Keratinocyte (primary cell): ENCODE data around the gene PHF10. TPM values are rescaled to one million over a fixed set of nuclear protein-coding genes. Genes with fewer than 3 reads are reported as not detected.

Experiments
- DNase-seq: peaks from one replicate; pipeline ENCODE4 v3.0.0-alpha.2; 2011; ENCODE audit warnings: low read depth, missing footprints, low spot score
- FAIRE-seq: peaks from 2 replicates; lab custom pipeline; 2011; peaks lifted over from hg19 to GRCh38; lab: Jason Lieb, UNC
- H2AFZ ChIP-seq: 2 replicates; pipeline ENCODE4 v1.6.0; 2012; ENCODE audit warnings: low read length, control low read depth, inconsistent platforms; ENCODE audit not compliant: control insufficient read depth
- H3K27ac ChIP-seq: 2 replicates; pipeline ENCODE4 v1.5.1; 2011; ENCODE audit warnings: low read length; ENCODE audit not compliant: control insufficient read depth, insufficient read depth
- H3K27me3 ChIP-seq: 3 replicates; pipeline ENCODE4 v1.6.0; 2011; ENCODE audit warnings: low read length; ENCODE audit not compliant: control insufficient read depth, insufficient read depth; ENCODE audit errors: extremely low read depth
- H3K36me3 ChIP-seq, 2 experiments: 2 replicates in 1 of 2; 3 replicates in 1 of 2; pipeline ENCODE4 v1.5.1; 2011; ENCODE audit warnings: low read length in 2 of 2, mild to moderate bottlenecking in 1 of 2; ENCODE audit not compliant: control insufficient read depth in 2 of 2, insufficient read depth in 2 of 2; ENCODE audit errors: extremely low read depth in 1 of 2
- H3K4me1 ChIP-seq: 3 replicates; pipeline ENCODE4 v1.5.1; 2011; ENCODE audit warnings: low read length; ENCODE audit not compliant: control insufficient read depth, insufficient read depth; ENCODE audit errors: extremely low read depth
- H3K4me2 ChIP-seq: 3 replicates; pipeline ENCODE4 v1.6.0; 2011; ENCODE audit warnings: low read depth, low read length; ENCODE audit not compliant: control insufficient read depth, insufficient read depth; ENCODE audit errors: extremely low read depth
- H3K4me3 ChIP-seq, 3 experiments: fragments of 200-600 bp in 1 of 3; sonication (generic) in 1 of 3; 2 replicates in 2 of 3; 3 replicates in 1 of 3; pipeline ENCODE4 v1.5.1; 2011 to 2016; ENCODE audit warnings: low read length in 3 of 3, mild to moderate bottlenecking in 3 of 3, control low read depth in 2 of 3, inconsistent platforms in 1 of 3, low read depth in 1 of 3, mixed read lengths in 1 of 3, mixed run types in 1 of 3, moderate library complexity in 1 of 3; ENCODE audit not compliant: control insufficient read depth in 2 of 3, insufficient read depth in 2 of 3; ENCODE audit errors: extremely low read depth in 1 of 3
- H3K79me2 ChIP-seq: 2 replicates; pipeline ENCODE4 v1.6.0; 2012; ENCODE audit warnings: low read length; ENCODE audit not compliant: control insufficient read depth, insufficient read depth
- H3K9ac ChIP-seq: 3 replicates; pipeline ENCODE4 v1.6.0; 2011; ENCODE audit warnings: low read length; ENCODE audit not compliant: control insufficient read depth, insufficient read depth; ENCODE audit errors: extremely low read depth
- H3K9me1 ChIP-seq: 3 replicates; pipeline ENCODE4 v1.6.0; 2011; ENCODE audit warnings: low read length; ENCODE audit not compliant: control insufficient read depth, insufficient read depth; ENCODE audit errors: extremely low read depth
- H3K9me3 ChIP-seq: 2 replicates; pipeline ENCODE4 v1.5.1; 2012; ENCODE audit warnings: low read depth, low read length; ENCODE audit not compliant: control insufficient read depth
- H4K20me1 ChIP-seq: 3 replicates; pipeline ENCODE4 v1.6.0; 2011; ENCODE audit warnings: low read length; ENCODE audit not compliant: control insufficient read depth, insufficient read depth; ENCODE audit errors: extremely low read depth
- EZH2 ChIP-seq: IDR thresholded peaks from one replicate; pipeline ENCODE4 v1.6.1; 2012; ENCODE audit warnings: inconsistent platforms, mild to moderate bottlenecking, low read length, moderate library complexity
- dilution Hi-C: fragments of 300-500 bp; cut with MboI; formaldehyde crosslinking; loops from one replicate; pipeline ENCODE4 v1.7.0; 2020; ENCODE audit warnings: low sequenced_read_pairs; ENCODE audit not compliant: extremely low pct_ligation_motif_present
- polyA plus RNA-seq, 5 experiments: library from polyadenylated mRNA; depleted of rRNA in 3 of 5; stranded (reverse) in 3 of 5; stranded (forward) in 1 of 5; unstranded in 1 of 5; fragments of >200 nt; gene quantifications; 1 replicate in 1 of 5; 2 replicates in 3 of 5; 3 replicates in 1 of 5; pipeline versions ENCODE4 v1.2.1 to v1.2.3, GENCODE V29; 2011 to 2012; ENCODE audit warnings: missing spikeins in 2 of 5, low read depth in 1 of 5, low replicate concordance in 1 of 5
- TF ChIP-seq, protein P1 (sequence below), 3 experiments: IDR thresholded peaks in 1 of 3; conservative IDR thresholded peaks in 1 of 3; optimal IDR thresholded peaks in 1 of 3; 2 replicates in 2 of 3; 3 replicates in 1 of 3; pipeline versions ENCODE3 to v1.5.1; 2011; ENCODE audit warnings: low read length in 3 of 3, mild to moderate bottlenecking in 3 of 3, moderate library complexity in 2 of 3, control low read depth in 1 of 3, inconsistent platforms in 1 of 3; ENCODE audit not compliant: insufficient read depth in 2 of 3; ENCODE audit errors: extremely low read depth in 1 of 3

Gene PHF10
- polyA plus RNA-seq, 1 donor (not counting 4 experiments of a cell fraction or from before 2014, with no cell fraction given): 14.5 TPM

DNA sequence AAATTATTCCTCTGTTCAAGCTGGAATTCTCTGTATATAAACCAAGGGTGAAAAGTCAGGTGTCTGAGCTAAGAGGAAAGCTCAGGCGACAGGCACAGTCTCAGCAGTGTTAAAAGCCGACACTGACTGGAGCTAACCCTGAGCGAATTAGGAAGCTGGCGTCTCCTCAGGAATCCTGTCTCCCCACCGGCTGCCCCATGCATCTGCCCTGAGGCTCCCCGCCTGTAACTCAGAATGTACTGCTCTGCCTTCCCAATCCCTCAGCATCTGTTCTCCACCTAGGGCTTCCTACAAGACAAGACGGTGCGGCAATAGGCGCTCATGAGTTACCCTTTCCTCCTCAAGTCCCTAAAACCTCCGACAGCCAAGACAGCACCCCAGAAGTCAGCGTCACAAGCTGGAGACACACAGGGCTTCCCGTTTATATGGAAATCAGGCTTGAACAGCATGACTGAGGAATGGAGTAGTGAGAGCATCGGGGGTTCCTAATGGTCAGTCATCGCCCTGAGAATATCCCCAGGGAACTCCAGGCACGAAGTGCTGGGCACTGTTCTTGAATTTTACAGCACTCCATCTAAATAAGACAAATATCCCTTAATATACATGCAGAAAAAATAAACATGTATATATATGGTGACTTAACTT is 56.0 kb downstream of the PHF10 start:
- H3K9ac ChIP-seq: no peak overlapping the region
- no peak for DNase-seq
- no peak for FAIRE-seq
- H3K4me3 ChIP-seq: no peak overlapping the region
- peaks cover 13 to 16% of the 10 kb centered on the region in 2 experiments for H3K36me3 ChIP-seq
- H3K9me3 ChIP-seq: no peaks in the 10 kb centered on the region
- no peak overlapping the region for H2AFZ ChIP-seq
- no peak overlapping the region for H3K27ac ChIP-seq
- no peaks in the 10 kb centered on the region for H3K27me3 ChIP-seq
- H3K9me1 ChIP-seq: no peaks in the 10 kb centered on the region
- TF ChIP-seq, protein P1, sequence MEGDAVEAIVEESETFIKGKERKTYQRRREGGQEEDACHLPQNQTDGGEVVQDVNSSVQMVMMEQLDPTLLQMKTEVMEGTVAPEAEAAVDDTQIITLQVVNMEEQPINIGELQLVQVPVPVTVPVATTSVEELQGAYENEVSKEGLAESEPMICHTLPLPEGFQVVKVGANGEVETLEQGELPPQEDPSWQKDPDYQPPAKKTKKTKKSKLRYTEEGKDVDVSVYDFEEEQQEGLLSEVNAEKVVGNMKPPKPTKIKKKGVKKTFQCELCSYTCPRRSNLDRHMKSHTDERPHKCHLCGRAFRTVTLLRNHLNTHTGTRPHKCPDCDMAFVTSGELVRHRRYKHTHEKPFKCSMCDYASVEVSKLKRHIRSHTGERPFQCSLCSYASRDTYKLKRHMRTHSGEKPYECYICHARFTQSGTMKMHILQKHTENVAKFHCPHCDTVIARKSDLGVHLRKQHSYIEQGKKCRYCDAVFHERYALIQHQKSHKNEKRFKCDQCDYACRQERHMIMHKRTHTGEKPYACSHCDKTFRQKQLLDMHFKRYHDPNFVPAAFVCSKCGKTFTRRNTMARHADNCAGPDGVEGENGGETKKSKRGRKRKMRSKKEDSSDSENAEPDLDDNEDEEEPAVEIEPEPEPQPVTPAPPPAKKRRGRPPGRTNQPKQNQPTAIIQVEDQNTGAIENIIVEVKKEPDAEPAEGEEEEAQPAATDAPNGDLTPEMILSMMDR (optimal IDR thresholded peaks at IDR 0.05 in 1 of 3, IDR thresholded peaks at IDR 0.05 in 1 of 3, conservative IDR thresholded peaks at IDR 0.05 in 1 of 3; ENCODE audit: extremely low read depth in 1 of 3, insufficient read depth in 2 of 3, low read length in 3 of 3): no peak
- TF ChIP-seq EZH2: no peak
- dilution Hi-C loops: no loop called here
- no peaks in the 10 kb centered on the region for H3K79me2 ChIP-seq
- no peak overlapping the region for H3K4me2 ChIP-seq
- H3K4me1 ChIP-seq: no peaks in the 10 kb centered on the region
- no peaks in the 10 kb centered on the region for H4K20me1 ChIP-seq

DNA sequence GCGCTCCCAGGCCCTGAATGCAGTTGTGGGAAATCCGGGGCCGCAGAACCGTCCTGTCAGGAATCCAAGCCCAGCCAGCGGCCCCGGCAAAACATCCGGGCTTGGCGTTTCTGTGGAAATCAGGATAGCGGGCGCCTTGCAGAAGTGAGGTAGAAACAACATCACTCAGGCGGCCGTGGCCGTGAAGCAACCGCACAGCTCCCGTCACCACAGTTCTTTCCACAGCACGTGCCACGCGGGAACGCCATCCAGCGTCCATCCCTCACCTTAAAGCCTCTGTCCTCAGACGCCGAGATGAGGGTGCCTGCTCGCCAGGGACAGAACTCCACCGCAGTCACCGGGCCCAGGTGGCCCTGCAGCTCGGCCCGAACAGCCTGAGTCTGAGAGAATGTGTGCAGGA is 56.6 kb downstream of the PHF10 start:
- Histone ChIP-seq H2AFZ (no peak overlapping the region), H3K9me1 (no peaks in the 10 kb centered on the region), H3K36me3 (peaks cover 13 to 16% of the 10 kb centered on the region in 2 experiments), H3K27me3 (no peaks in the 10 kb centered on the region), H3K4me3 (no peak overlapping the region), H3K79me2 (no peaks in the 10 kb centered on the region), H3K4me2 (no peak overlapping the region), H3K9ac (no peak overlapping the region), H4K20me1 (no peaks in the 10 kb centered on the region), H3K4me1 (no peaks in the 10 kb centered on the region), H3K9me3 (no peaks in the 10 kb centered on the region), H3K27ac (no peak overlapping the region)
- dilution Hi-C loops: no loop called here
- no peak for TF ChIP-seq EZH2
- TF ChIP-seq, protein P1 (optimal IDR thresholded peaks at IDR 0.05 in 1 of 3, IDR thresholded peaks at IDR 0.05 in 1 of 3, conservative IDR thresholded peaks at IDR 0.05 in 1 of 3; ENCODE audit: extremely low read depth in 1 of 3, insufficient read depth in 2 of 3, low read length in 3 of 3): no peak
- FAIRE-seq: no peak
- no peak for DNase-seq
